KMS-11 (cell line): ENCODE data around the gene ADAM19.

Source experiments
- H2AFZ ChIP-seq: fragments of 200-600 bp; sonication (generic); 2 replicates; pipeline ENCODE4 v1.6.1; 2016; ENCODE audit warnings: antibody characterized with exemption, mixed run types, low read depth
- H3K27ac ChIP-seq: fragments of 200-600 bp; sonication (generic); 2 replicates; pipeline ENCODE4 v1.6.1; 2016; ENCODE audit warnings: mild to moderate bottlenecking, mixed run types
- H3K27me3 ChIP-seq: fragments of 200-600 bp; sonication (generic); 2 replicates; pipeline ENCODE4 v1.6.1; 2017; ENCODE audit warnings: mild to moderate bottlenecking, low read depth, mixed run types, moderate library complexity; ENCODE audit not compliant: insufficient read depth
- H3K36me3 ChIP-seq: fragments of 200-600 bp; sonication (generic); 2 replicates; pipeline ENCODE4 v1.6.1; 2017; ENCODE audit warnings: mild to moderate bottlenecking, mixed run types; ENCODE audit not compliant: insufficient read depth
- H3K4me1 ChIP-seq: fragments of 200-600 bp; sonication (generic); 2 replicates; pipeline ENCODE4 v1.6.1; 2016; ENCODE audit warnings: mild to moderate bottlenecking, low read depth, mixed run types; ENCODE audit not compliant: poor library complexity, severe bottlenecking
- H3K4me2 ChIP-seq: fragments of 200-600 bp; sonication (generic); 2 replicates; pipeline ENCODE4 v1.7.0; 2016; ENCODE audit warnings: mild to moderate bottlenecking, mixed run types
- H3K4me3 ChIP-seq: fragments of 200-600 bp; sonication (generic); IDR thresholded peaks from 2 replicates; pipeline ENCODE4 v1.6.1; 2017; ENCODE audit warnings: low read depth, low read length, mixed read lengths; ENCODE audit not compliant: insufficient read depth
- H3K79me2 ChIP-seq: fragments of 200-600 bp; sonication (generic); 2 replicates; pipeline ENCODE4 v1.6.1; 2016; ENCODE audit warnings: low read depth, mixed run types; ENCODE audit not compliant: insufficient read depth
- H3K9ac ChIP-seq: fragments of 200-600 bp; sonication (generic); 2 replicates; pipeline ENCODE4 v1.6.1; 2016; ENCODE audit warnings: mild to moderate bottlenecking, mixed run types
- H4K20me1 ChIP-seq: fragments of 200-600 bp; sonication (generic); 2 replicates; pipeline ENCODE4 v1.6.1; 2016; ENCODE audit warnings: mild to moderate bottlenecking, mixed run types; ENCODE audit not compliant: insufficient read depth
- TF ChIP-seq, protein P1 (sequence below): fragments of 200-600 bp; sonication (generic); conservative IDR thresholded peaks from 2 replicates; pipeline ENCODE4 v1.6.1; 2017; ENCODE audit warnings: low read depth, mild to moderate bottlenecking, antibody characterized with exemption, low read length, moderate library complexity, mixed read lengths

ADAM19 gene

DNA sequence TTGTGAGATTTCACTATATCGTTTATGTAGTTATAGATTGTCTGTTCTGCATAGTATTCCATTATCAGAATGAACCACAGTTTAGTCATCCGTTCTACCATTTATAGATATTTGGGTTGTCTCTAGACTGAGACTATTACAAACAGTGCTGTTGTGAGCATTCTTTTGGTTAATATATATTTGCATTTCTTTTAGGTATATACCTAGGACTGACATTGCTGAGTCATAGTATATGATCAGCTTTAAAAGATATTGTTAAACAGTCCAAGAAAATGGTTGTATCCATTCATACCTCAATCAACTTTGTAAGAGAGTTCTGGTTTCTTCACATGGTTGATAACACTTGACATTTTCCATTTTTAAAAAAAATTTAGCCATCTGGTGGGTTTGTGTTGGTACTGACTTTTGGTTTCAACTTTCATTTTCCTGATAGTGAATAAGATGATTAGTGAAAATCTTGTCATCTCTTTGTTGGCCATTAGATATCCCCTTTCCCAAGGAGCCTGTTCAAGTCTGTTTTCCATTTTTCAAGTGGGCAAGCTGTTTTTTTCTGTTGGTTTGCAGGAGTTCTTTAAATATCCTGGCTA is 22.9 kb upstream of the ADAM19 start:
- H3K4me1 ChIP-seq = peaks cover 71% of the 10 kb centered on the region
- peak overlapping the region; percentile 51; the same call in 1 of the 2 replicates for H3K27ac ChIP-seq
- no peak overlapping the region for H3K9ac ChIP-seq
- no peak overlapping the region for H3K4me3 ChIP-seq
- no peaks in the 10 kb centered on the region for H4K20me1 ChIP-seq
- peak overlapping the region; percentile 52 for H3K4me2 ChIP-seq
- no peak overlapping the region for H2AFZ ChIP-seq
- H3K27me3 ChIP-seq = no peaks in the 10 kb centered on the region
- TF ChIP-seq, protein P1, sequence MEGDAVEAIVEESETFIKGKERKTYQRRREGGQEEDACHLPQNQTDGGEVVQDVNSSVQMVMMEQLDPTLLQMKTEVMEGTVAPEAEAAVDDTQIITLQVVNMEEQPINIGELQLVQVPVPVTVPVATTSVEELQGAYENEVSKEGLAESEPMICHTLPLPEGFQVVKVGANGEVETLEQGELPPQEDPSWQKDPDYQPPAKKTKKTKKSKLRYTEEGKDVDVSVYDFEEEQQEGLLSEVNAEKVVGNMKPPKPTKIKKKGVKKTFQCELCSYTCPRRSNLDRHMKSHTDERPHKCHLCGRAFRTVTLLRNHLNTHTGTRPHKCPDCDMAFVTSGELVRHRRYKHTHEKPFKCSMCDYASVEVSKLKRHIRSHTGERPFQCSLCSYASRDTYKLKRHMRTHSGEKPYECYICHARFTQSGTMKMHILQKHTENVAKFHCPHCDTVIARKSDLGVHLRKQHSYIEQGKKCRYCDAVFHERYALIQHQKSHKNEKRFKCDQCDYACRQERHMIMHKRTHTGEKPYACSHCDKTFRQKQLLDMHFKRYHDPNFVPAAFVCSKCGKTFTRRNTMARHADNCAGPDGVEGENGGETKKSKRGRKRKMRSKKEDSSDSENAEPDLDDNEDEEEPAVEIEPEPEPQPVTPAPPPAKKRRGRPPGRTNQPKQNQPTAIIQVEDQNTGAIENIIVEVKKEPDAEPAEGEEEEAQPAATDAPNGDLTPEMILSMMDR = no peak
- H3K36me3 ChIP-seq = no peaks in the 10 kb centered on the region
- H3K79me2 ChIP-seq = no peaks in the 10 kb centered on the region

DNA sequence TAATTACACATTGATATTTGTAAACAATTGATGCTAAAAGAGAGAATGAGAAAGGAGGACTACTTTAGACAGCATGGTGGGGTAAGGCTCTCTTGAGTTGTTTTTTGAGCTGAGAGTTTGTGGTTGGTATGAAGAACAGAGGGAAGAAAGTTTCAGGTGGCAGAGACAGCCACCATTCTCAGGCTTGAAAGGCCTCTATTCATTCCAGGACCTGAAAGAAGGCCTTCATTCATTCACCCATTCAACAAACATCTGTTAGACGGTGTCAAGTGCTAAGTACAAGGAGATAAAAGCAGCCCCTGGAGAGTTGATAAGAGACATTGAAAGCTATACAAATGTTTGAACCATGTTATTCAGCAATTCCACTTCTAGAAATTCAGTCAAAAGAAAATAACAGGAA is 21.7 kb upstream of the ADAM19 start:
- no peaks in the 10 kb centered on the region for H3K27me3 ChIP-seq
- no peak overlapping the region for H2AFZ ChIP-seq
- TF ChIP-seq, protein P1 = no peak
- peak overlapping the region; percentile 52 for H3K4me2 ChIP-seq
- H3K36me3 ChIP-seq = no peaks in the 10 kb centered on the region
- H4K20me1 ChIP-seq = no peaks in the 10 kb centered on the region
- peak overlapping the region; percentile 51 for H3K27ac ChIP-seq
- H3K79me2 ChIP-seq = no peaks in the 10 kb centered on the region
- H3K4me1 ChIP-seq = peaks cover 83% of the 10 kb centered on the region
- no peak overlapping the region for H3K4me3 ChIP-seq
- no peak overlapping the region for H3K9ac ChIP-seq

DNA sequence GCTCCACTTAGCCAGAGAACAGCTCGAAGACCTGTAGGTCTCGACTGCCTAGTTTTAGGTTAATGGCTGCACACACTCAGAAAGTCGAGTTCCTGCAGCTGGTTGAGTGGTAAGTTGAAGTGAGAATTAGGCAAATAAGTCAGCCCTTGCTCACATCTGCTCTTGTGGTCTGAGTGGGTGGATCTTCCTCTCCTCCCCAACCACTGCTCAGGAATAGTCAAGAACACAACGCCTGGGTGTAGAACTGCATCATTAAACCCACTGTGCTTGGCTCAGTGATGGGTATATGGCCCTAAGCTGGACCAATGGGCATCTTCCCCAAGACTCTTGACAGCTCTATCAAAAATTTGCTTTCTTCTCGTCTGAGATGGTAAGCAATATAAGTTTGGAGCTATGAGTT is 20.9 kb upstream of the ADAM19 start:
- Histone ChIP-seq H3K27me3 (no peaks in the 10 kb centered on the region), H4K20me1 (no peaks in the 10 kb centered on the region), H3K9ac (no peak overlapping the region), H3K79me2 (no peaks in the 10 kb centered on the region), H3K4me2 (peak overlapping the region; percentile 52), H3K4me3 (no peak overlapping the region), H2AFZ (no peak overlapping the region), H3K4me1 (peaks cover 87% of the 10 kb centered on the region), H3K36me3 (no peaks in the 10 kb centered on the region), H3K27ac (peak overlapping the region; percentile 51)
- TF ChIP-seq, protein P1 = no peak

DNA sequence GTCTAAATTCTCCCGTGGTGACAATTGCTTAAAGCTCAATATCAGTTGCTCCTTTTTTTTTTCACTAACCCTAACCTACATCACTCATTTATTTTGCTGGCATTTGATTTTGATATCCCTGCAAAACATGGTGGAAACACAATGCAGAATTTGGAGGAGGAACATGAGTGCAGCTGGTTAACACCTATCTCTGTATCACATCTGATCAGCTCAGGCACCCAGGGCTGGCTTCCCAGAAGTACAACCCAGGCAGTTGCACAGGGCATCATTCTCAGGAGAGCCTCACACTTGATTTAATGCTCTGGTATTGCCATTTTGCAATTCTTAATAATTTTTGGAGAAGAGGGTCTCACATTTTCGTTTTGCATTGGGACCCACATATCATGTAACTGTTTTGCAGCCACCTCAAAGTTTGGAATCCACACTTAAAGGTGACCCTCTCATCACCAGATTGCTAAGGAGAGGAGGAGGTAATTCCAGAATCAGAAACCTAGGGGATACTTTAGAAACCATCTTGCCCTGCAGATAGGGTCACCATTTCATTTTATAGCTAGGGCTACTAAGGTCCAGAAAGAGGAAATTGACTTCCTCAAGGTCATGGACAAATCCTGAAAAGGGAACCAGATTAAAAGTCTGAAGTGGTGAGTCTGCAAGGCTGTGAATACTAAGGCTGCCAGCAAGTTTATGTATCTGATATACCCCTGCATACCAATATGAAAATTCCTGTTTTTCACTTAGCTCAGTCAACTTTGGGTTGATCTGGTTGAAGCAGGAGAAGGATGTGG is 19.3 kb upstream of the ADAM19 start:
- Histone ChIP-seq H2AFZ (no peak overlapping the region), H3K27me3 (no peaks in the 10 kb centered on the region), H3K36me3 (no peaks in the 10 kb centered on the region), H3K4me1 (peaks cover 80% of the 10 kb centered on the region), H3K4me2 (peak overlapping the region; percentile 86), H4K20me1 (no peaks in the 10 kb centered on the region), H3K9ac (no peak overlapping the region), H3K4me3 (no peak overlapping the region), H3K27ac (peak overlapping the region; percentile 52; the same call in 1 of the 2 replicates), H3K79me2 (no peaks in the 10 kb centered on the region)
- TF ChIP-seq, protein P1 = no peak
